Activated T-cell treated with anti-CD3 and anti-CD28 coated beads, Interleukin-2, amount 50 U/mL, for 48 hours (primary cell): ENCODE data around the gene ZNF526.
A peak's percentile ranks its signal among the peaks of the same experiment; 100 is the strongest.

Experiments
- DNase-seq, 2 experiments: peaks; one replicate each; pipeline ENCODE4 v3.0.0-alpha.2; 2020

The ZNF526 gene, protein sequence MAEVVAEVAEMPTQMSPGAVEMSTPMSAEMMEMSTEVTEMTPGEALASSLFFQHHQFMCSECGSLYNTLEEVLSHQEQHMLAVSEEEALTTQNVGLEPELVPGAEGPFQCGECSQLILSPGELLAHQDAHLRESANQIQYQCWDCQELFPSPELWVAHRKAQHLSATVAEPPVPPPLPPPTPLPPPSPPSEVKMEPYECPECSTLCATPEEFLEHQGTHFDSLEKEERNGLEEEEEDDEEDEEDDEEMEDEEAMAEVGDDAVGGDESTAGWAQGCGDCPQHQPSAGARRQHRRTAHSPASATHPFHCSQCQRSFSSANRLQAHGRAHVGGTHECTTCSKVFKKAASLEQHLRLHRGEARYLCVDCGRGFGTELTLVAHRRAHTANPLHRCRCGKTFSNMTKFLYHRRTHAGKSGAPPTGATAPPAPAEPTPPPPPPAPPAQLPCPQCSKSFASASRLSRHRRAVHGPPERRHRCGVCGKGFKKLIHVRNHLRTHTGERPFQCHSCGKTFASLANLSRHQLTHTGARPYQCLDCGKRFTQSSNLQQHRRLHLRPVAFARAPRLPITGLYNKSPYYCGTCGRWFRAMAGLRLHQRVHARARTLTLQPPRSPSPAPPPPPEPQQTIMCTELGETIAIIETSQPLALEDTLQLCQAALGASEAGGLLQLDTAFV

DNA sequence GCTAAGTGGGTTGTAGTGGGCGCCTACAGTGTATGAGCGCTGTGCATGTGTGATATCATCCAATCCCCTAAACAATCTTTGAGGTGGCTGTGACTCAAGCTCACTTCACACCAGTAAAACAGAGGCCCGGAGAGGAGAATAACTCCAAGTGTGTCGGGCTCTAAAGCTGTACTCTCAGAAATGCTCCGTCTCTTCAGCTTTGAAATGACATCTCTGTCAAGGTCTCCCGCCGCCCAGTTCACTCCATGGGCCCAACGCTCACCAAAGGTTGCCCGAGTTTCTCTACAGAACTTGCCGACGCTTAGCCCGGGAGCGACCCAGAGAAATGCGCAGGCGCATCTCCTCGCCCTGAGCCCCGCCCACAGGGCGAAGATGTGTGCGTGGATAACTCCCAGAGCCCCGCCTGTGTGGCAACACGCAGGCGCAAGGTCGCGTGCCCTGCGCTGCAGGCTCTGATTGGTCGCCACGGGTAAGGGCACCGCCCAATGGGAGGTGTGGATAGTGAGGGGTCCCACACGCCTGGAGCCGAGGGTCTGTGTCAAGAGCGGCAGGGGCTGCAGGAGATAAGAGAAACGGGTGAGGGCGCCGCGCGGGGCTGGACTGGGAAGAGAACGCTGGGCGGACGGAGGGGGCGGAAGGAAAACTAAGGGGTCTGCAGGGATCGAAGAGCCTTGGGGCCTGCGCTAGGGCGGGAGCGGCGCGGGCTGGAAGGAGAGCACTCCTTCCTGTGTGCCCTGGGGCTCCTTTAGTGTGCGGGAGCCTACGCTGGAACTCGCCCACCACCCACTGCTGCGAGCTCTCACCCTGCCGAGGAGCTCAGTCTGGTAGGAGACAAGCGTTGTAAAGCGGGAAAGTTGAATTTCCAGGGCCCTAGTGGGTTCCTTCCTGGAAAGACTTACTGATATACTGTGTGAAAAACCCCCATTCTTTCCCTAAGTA, at the start of gene ZNF526:
Gene ZNF526 (plus strand): TSS at position 501 of the 939 bp plus-strand sequence. CDS start 4,092 bp downstream, outside the sequence.
- DNase-seq = peak; percentile 97 to 98

DNA sequence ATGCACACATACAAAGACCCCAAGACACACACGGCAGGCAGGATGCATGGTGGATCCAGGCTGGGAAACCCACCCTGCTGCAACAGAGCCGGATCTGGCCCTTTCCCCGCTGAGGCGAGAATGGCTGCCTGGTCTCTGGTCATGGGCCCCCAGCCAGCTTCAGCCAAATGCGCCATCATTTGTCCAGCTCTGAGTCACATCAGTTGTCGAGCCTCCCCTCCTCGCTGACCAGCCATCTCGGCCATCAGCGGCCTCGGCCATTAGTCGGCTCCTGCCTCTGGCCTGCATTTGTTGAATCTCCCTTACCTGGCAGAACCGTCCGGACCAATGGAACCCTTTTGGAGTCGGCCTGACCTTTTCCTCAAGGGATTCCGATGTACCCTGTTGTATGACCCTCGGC, 49.4 kb upstream of the ZNF526 start:
- no peak for DNase-seq

DNA sequence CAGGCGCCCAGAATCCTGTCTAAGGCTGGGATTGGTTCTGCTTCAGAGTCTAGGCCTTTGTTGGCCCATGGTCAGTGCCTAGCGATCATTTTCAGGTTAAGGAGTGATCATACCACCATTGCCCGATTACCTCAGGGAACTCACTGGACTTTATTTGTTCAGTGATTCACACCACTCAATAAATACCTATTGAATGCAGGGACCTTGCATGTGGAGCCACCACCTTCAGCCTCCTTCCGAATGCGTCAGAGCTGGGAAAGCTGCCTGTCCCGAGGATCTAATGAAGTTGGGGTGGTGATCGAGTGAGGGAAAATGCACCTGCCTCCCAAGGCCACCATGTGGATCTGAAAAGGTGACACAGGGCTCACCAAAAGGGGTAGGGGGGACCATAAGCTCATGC, 47.9 kb upstream of the ZNF526 start:
- no peak for DNase-seq

DNA sequence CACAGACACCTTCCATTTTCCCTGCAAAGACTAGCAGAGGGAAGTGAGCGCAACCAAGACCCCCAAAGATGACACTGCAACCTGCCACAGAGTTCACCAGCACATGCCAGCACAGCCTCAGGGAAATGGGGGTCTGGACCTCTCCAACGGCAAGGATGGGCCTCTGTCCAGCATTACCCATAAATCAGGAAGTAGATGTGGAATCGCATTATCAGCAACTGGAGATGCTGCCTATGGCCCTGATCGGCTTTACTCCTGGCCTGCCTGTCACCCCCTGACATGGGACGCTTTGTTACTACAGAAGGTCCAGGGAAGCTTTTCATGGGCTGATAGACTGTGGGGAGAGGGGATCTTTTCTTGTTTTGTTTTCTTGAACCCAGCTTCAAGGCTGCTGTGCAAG, 46.4 kb upstream of the ZNF526 start:
- no peak for DNase-seq

DNA sequence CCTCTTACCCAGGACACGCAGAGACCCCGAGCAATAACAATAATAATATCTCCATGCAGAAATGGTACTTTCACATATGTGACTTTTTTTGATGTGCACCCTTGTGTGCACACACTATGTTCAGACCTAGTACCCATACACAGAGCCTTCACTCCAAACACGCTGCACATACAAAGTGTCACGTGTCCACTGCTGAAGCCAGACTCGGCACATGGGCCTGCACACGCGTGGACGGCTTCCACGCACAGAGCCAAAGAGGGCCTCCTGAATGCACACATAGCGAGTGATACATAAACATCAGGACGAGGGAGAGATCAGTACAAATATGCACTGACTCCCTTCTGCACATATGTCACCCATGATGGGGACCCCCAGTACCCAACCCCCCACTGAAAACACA, 45.9 kb upstream of the ZNF526 start:
- DNase-seq = no peak

DNA sequence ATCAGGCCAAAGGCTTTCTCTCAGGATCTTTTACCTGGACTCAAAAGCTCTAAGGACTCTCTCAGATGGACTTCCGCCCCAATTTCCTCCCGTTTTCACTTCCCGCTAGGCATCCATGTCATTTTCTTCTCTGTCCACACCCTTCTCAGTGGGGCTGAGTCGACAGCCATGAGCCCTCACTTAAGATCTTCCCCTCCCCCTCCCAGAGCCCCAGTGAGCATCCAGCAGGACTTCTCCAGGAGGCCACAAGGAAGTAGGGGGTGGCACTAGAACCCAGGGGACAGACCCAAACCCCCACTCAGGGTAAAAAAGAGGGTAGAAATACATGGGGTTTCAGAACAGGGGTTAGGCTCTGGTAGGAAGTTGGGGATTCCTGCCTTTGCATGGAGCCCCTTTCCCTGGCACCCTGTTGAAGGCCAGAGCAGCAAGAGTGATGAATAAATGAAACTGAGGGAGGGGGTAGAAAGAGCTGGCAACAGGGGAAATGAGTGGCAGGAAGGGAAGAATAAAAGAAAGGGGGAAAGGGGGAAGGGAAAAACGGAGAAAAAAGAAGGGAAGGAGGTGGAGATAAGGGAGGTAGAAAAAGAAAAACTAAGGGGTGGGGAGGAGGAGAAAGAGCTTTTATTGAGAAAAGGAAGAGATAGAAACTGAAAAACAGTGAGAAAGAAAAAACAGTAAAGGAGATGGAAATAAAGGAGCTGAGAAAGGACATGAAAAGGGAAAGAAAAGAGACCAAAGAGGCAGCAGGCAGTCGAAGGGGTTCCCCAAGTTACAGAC, 45.0 kb upstream of the ZNF526 start:
- no peak for DNase-seq

DNA sequence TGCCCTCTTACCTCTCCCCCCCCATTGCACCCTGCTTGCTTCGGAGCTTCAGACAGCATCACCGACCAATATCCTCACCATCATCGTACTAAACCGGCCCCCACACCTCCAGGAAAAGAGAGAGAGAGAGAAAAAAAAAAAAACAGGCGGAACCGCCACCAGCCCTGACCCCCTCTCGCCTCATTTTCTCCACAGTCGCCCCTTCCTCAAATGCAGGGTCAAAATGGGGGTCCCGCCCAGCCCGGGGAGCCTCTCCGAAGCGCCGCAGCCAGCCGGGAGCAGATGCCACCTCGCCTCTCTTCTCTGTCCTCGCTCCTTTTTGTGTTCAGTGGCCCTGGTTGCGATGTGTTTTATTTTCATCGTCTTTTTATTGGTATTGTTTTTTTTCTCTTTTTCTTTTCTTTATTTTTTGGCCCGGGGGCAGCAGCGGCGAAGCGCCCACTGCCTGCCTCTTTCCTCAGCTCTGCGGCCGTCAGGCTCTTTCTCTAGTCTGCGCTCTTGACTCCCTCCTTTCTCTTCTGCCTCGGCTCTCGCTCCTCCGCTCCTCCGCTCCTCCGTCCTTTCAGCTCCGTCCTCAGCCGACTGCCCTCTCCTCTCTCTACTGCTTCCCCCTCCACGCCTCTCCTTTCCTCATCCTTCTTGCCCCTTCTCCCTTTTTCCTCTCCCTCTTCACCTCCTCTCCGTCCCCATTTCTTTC, 44.0 kb upstream of the ZNF526 start:
- DNase-seq = peak in 1 of 2 experiments; percentile 47

DNA sequence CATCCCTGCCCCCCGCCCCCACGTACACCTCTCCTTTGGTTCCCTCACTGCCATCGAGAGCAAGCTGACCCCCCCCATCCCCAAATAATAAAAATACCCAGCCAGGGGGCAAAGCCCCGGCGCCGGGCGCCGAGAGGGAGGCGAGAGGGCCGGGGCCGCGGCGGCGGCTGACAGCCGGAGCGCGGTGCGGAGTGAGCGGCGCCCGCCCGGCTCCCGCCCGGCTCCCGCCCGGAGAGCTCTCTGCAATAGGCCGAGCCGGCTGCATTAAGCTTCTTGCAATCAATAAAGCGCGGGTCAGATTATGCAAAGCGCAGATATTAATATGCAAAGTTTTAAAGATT, 43.5 kb upstream of the ZNF526 start:
- peak in 1 of 2 experiments; percentile 47 for DNase-seq

DNA sequence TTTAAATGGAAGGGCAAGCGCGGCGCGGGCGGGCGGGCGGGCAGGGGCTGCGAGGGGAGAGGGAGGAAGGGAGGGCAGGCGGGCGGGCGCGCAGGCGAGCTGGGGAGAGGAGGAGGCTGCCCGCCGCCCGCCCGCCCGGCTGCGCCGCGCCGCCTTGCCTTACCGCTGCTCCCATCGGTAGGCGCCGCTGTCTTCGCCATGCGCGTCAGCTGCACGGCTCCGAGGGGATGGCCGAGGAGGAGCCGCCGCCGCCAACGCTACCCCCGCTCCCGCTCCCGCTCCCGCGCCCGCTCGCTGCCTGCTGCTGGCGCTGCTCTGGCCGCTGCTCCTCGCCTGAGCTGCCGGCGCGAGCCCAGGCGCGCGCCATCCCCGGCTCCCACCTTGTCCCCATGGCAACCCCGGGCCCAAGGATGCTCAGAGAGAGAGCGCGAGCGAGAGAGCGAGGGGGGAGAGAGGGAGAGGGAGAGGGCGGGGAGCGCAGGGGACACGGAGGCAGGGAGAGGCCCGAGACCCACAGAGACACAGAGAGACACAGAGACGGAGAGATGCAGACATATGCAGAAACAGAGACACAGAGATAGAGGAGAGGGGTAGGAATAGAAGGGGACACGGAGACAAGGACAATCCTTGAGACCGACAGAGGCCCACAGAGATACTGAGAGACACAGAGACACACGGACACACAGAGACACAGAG, 43.0 kb upstream of the ZNF526 start:
- peak; percentile 76 to 87 for DNase-seq

DNA sequence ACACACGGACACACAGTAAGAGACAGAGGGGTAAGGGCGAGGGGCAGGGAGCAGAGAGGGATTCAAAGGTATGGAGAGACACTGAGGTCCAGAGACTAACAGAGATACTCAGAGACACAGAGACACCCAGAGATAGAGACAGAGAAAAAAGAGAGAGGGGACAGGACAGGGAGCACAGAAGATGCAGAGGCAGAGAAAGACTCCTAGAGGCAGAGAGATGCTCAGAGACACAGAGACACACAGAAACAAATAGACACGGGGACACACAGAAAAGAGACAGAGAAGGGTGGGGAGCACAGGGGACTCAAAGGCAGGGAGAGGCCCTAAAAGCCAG, 42.5 kb upstream of the ZNF526 start:
- no peak for DNase-seq

DNA sequence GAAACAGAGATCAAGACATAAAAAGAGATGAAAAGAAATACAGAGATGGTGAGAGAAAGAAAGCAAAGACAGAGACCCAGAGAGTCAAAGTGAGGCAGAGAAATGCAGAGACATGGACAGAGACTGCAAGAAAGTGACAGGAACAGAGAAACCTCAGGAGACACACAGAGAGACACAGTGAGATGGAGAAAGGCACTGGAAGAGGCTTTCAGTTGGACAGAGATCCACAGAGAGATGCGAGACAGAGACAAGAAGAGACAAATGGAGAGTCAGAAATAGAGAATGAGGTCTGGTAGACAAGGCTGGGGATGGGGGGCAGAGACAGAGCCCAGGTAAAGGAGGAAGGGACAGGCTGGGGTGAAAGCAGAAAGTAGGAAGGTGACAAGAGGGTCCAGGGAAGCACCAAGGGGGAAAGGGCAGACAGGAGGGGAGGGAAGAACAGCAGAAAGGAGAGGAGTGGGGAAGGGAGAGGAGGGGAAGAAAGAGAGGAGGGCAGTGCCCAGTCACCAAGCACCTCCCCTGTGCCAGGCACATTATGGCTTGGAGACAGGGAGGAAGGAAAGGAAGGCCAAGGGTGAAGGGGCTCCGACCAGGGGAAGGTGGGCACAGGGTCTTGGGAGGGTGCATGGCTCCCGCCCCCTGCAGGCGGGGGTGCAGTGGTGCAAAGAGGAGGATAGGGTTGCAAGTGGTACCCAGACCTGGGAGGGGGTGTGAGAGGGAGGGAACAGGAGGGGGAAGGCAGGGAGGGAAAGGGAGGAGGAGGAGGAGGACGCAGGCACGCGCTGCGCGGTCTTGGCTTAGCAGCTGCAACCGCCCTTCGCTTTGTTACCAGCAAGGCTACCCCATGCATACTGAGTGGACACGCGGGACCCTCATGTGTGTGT, 41.1 kb upstream of the ZNF526 start:
- peak in 1 of 2 experiments; percentile 48 for DNase-seq

DNA sequence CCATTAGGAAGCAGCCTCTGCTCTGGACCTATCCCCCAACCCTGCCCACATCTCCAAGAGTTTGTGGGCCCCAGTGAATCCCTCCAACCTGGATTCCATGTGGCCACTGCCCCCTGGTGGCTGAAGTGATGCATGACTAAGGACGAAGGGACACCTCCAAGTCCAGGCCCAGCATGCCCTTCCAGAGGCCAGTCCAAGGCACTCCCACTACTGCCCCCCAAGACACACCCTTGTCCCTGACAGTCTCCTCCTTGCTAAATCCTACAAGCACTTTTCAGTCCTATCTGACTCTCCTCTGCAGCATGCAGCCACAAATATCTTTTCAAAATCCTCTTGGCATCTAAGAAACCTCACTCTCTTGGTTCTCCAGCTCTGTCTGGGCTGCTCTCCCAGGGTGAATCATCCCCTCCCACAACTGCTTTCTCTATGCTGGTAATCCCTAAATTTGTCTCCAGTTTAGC, 35.7 kb upstream of the ZNF526 start:
- DNase-seq = peak; percentile 85 to 89

DNA sequence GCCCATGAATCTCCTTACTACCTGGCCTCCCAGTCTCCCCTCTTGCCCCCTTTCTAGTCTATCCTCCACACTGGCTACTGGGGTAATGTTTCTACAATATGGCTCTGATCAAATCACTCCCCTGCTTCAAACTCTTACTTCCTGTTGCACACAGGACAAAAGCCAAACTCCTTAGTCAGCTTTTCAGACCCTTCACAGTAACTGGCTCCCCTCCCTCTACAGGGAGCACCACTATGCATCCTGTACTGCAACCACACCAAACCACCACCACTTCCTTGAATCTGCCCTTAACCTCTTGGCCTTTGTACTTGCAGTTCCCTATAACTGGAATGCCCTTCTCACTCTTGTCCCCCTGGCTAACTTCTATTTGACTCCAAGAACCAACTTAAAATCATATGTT, 34.8 kb upstream of the ZNF526 start:
- peak in 1 of 2 experiments; percentile 25 for DNase-seq

DNA sequence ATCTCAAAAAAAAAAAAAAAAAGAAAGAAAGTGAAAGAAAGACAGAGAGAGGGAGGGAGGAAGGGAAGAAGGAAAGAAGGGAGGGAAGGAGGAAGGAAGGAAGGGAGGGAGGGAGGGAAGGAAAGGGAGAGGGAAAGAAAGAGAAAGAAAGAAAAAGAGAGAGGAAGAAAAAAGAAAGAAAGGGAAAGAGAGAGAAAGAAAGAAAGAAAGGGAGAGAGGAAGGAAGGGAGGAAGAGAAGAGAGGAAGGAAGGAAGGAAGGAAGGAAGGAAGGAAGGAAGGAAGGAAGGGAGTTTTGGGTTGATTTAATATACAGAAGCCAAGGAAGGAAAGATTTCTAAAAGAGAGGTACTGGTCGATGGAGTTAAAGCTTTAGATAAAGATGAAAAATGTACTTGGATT, 31.4 kb upstream of the ZNF526 start:
- DNase-seq = no peak

DNA sequence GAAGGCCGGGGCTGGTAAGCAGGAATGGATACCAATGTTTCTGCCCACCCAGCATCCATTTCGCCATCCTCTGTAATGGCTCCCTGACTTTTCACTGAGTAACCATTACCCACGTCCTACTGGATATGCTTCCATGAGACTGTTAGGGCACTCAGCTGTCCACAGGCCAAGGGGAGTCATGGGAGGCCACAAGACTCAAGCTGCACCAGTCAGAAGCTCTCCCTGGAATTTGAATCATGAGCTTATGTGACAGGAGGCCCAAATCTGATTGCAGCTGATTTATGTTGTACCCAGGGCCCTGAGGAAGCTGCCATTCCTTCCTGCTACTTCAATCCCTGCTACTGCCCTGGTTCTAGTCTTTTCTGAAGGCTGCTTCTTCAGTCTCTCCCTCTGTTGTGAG, 31.0 kb upstream of the ZNF526 start:
- no peak for DNase-seq

DNA sequence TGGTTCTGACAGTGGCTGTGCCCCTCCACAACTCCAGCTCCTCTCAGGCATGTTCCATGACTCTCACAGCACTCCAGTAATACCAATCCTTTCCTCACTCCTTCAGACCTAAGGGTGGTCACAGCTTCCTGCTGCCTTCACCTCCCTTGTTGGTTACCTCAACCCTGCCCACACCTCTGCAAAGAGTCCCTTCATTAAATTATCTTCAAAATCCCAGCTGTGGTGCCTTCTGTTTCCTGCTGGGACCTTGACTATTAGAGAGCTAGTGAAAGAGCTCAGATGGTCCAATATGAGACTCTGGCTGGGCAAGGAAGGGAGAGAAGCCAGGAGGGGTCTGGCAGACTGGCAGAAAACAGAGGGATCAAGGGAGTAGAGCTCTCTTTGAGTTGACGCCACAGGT, 28.8 kb upstream of the ZNF526 start:
- DNase-seq = no peak

DNA sequence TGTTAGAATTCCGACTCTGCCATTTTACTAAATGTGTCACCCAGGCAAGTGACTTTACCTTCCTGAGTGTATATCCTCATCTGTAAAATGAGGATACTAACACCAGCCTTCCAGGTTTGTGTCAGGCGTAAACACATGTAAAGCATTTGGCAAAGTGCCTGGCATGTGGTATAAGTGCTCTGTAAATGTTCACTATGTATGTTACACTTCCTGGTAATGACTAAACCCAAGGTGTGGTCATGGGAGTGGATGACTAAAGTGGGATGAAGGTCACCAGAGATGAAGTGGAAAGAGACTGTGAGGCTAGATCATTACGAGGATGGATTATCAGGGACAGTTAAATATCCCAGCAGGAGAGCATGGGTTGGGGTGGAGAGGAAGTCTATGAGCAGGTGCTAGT, 28.3 kb upstream of the ZNF526 start:
- DNase-seq = peak in 1 of 2 experiments; percentile 37

DNA sequence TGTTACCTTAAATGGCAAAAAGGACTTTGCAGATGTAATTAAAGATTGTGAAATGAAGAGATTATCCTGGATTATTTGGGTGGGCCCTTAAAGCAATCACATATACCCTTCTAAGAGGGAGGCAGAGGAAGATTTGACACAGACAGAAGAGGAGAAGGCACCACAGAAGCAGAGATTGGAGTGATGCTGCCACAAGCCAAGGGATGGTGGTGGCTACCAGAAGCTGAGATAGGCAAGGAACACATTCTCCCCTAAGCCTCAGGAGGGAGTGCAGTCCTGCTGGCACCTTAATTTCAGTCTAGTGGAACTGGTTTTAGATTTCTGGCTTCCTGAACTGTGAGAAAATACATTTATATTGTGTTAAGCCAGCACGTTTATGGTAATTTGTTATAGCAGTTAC, 26.8 kb upstream of the ZNF526 start:
- no peak for DNase-seq

DNA sequence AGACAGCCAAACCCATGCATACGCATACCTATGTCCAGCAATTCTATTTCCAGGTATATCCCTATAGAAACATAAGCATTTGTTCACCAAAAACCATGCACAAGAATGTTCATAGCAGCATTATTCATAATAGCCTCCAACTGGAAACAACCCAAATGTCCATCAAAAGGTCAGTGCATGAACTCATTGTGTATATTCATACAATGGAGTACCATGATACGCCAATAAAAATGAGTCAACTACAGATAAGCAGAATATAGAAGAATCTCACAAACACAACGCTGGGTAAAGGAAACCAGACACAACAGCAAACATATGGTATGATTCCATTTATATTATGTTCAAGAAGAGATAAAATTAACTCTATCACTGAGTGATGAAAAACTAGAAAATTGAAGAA, 26.4 kb upstream of the ZNF526 start:
- DNase-seq = no peak
